ENCODE data around the gene PRR32. TPM values are rescaled to one million over a fixed set of nuclear protein-coding genes. Genes with fewer than 3 reads are reported as not detected.
"Not testable (repeated sequence)": the region's sequence is repeated elsewhere in the genome, so short reads cannot be mapped to it uniquely, and the experiment has no call there.

The PRR32 gene, protein sequence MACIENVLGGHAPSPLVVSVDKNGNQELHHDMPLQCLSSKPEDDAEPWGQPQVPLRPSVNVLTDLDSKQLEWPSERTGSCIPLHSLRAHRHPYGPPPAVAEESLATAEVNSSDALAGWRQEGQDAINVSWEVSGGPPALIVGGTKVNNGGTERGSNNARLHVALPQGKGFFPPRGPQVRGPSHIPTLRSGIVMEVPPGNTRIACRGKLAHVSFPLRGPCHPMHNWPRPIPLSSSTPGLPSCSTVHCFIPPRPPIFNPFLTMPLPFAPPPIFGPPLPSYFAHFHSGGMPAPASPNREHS
- not detected in 2 replicates for total RNA-seq

- no peak for DNase-seq (ENCODE audit: low read depth, low spot score)
Measured at GRCh38 chrX:126819429-126819828, at the start of gene PRR32. Gene PRR32 (plus strand): TSS chrX:126819729. CDS start chrX:126819844, 115 bp downstream.

- no peak for DNase-seq (ENCODE audit: low read depth, low spot score)
Measured at GRCh38 chrX:126770179-126770578, 49.4 kb upstream of the PRR32 start.

GRCh38 chrX:126785539-126785938 lies 34.0 kb upstream of the PRR32 start:
- no peak for DNase-seq (ENCODE audit: low read depth, low spot score)

GRCh38 chrX:126799059-126799458 lies 20.5 kb upstream of the PRR32 start:
- DNase-seq (ENCODE audit: low read depth, low spot score), result no peak

DNA sequence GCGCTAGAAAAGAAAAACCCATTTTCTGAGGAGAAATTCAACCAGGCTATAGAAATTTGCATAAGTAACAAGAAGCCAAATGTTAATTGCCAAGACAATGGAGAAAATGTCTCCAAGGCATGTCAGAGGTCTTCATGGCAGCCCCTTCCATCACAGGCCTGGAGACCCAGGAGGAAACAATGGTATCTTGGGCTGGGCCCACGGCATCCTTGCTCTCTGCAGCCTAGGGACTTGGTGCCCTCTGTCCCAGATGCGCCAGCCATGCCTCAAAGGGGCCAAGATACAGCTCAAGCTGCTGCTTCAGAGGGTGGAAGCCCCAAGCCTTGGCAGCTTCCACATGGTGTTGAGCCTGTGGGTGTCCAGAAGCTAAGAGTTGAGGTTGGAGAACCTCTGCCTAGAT lies 12.7 kb upstream of the PRR32 start:
- DNase-seq (ENCODE audit: low read depth, low spot score), result not testable (repeated sequence)

- no peak for DNase-seq (ENCODE audit: low read depth, low spot score)
Measured at GRCh38 chrX:126815806-126816205, 3.7 kb upstream of the PRR32 start.

DNA sequence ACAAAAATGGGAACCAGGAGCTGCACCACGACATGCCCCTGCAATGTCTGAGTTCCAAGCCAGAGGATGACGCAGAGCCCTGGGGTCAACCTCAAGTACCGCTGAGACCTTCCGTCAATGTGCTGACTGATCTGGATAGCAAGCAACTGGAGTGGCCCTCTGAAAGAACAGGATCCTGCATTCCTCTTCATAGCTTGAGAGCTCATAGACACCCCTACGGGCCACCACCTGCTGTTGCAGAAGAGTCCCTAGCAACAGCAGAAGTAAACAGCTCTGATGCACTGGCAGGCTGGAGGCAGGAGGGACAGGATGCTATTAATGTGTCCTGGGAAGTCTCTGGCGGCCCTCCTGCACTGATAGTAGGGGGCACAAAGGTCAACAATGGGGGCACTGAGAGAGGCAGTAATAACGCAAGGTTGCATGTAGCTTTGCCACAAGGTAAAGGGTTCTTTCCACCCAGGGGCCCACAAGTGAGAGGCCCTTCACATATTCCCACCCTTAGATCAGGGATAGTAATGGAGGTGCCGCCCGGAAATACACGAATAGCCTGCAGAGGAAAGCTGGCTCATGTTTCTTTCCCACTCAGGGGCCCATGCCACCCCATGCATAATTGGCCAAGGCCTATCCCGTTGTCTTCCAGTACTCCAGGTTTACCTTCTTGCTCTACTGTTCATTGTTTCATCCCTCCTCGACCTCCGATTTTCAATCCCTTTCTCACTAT lies 1.3 kb downstream of the PRR32 start:
- DNase-seq (ENCODE audit: low read depth, low spot score), result no peak

GRCh38 chrX:126824338-126825007 lies 4.9 kb downstream of the PRR32 start:
- no peak for DNase-seq (ENCODE audit: low read depth, low spot score)

- DNase-seq (ENCODE audit: low read depth, low spot score), result no peak
Measured at GRCh38 chrX:126825566-126826193, 6.2 kb downstream of the PRR32 start.

DNA sequence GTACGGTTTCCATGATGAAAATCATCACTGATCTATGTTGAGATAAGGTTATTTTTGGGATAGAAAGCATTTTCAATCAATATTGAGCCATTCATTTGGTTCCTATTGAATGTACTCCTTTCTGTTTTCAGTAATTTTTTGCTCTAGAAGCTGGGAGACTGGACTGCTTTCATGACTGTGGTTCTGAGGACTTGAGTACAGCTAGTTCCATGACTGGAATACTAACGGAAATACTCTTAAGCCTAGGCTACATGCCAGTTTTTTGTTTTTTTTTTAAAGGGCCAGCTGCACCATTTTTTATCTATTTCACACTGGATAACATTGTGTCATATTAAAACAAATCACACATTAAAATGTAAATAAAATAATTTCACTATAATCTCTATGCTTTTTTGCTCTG lies 16.7 kb downstream of the PRR32 start:
- no peak for DNase-seq (ENCODE audit: low read depth, low spot score)

DNA sequence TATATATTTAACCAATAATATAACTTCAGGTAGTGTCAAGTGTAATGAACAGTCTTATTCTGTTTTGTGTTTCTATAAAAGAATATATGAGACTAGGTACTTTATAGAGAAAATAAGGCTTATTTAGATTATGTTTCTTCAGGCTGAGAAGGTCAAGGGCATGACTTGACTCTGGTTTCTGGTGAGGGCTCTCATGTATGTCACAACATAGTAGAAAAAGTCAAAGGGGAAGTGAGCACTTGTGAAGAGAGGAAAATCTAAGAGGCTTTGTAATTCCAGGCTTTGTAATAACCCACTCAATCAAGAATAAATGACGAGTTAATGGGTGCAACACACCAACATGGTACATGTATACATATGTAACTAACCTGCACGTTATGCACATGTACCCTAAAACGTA lies 27.6 kb downstream of the PRR32 start:
- no peak for DNase-seq (ENCODE audit: low read depth, low spot score)

GRCh38 chrX:126855839-126856524 lies 36.5 kb downstream of the PRR32 start:
- no peak for DNase-seq (ENCODE audit: low read depth, low spot score)
